AG10803 (cell line): Measurements from ENCODE around the gene UBAP1L.
A peak's percentile ranks its signal among the peaks of the same experiment; 100 is the strongest.
"Not testable (repeated sequence)": the region's sequence is repeated elsewhere in the genome, so short reads cannot be mapped to it uniquely, and the experiment has no call there.

ENCODE experiments used
- DNase-seq: peaks from one replicate; pipeline ENCODE4 v3.0.0; 2010; ENCODE audit warnings: low read depth
- H3K4me3 ChIP-seq: 2 replicates; pipeline ENCODE4 v1.5.1; 2011; ENCODE audit warnings: mild to moderate bottlenecking, low read length, control low read depth
- CTCF ChIP-seq: conservative IDR thresholded peaks from 2 replicates; pipeline ENCODE4 v1.5.1; 2011; ENCODE audit warnings: mild to moderate bottlenecking, low read length, control low read depth, inconsistent platforms

Gene UBAP1L

GRCh38 chr15:65044724-65045481 is 70.1 kb downstream of the UBAP1L start, which contains the start of gene SLC51B:
SLC51B (plus strand) TSS chr15:65045387; CDS start chr15:65050005, 4,618 bp downstream.
- H3K4me3 ChIP-seq, result no peak within 1 kb of the TSS
- DNase-seq, result no peak
- no peak for TF ChIP-seq CTCF

DNA sequence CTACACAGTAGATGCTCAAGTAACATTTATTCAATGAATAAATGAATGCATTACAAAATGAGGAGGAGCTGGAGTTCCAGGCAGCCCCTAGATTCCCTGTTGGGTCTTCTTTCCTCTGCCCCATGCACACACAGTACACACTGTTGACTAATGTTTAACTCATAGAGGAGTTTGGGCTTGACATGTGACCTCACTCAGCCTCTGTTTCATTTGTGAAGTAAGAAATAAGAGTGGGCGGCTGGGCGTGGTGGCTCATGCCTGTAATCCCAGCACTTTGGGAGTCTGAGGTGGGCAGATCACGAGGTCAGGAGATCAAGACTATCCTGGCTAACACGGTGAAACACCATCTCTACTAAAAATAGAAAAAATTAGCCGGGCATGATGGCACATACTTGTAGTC is 70.8 kb downstream of the UBAP1L start:
- not testable (repeated sequence) for H3K4me3 ChIP-seq

DNA sequence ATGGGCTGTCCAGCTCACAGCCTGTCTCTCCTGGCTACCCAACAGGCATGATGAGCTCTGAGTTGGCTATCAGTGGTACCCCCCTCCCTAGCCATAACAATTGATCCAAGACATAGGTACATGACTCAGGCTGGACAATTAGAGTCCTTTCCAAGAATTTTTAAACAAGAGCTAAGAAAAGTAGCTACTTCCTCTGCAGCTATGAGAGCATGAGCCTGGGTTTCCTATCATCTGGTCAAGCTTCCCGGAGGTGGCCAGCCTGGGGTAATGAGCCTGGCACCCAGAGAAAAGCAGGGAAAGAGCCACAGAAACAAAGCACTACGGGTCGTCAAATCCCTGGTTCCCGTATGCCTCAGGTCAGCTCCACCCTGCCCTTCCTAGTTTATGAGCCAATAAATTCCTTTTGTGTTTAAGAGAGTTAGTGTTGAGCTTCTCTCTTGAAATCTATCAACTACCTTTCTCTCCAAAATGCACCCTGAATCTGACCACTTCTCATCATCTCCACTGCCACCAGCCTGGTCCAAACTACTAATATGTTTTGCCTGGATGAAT is 72.1 kb downstream of the UBAP1L start:
- no peak for DNase-seq
- no peak overlapping the region for H3K4me3 ChIP-seq
- TF ChIP-seq CTCF, result no peak

More for the DNA sequence above, 70.8 kb downstream of the UBAP1L start:
- DNase-seq, result peak; percentile 24
